ENCODE measurements around the gene CNOT2. TPM values are rescaled to one million over a fixed set of nuclear protein-coding genes. Genes with fewer than 3 reads are reported as not detected.

Gene CNOT2
- total RNA-seq, 1 donor from 2014 or later, result 48.7 TPM

- Mint-ChIP-seq H3K4me1 (ENCODE audit: low read depth) (no peaks in the 10 kb centered on the region), H3K27ac (ENCODE audit: unreplicated experiment) (no peak overlapping the region), H3K27me3 (ENCODE audit: low read depth) (no peaks in the 10 kb centered on the region), H3K9me3 (ENCODE audit: low read depth) (no peaks in the 10 kb centered on the region), H3K36me3 (ENCODE audit: low read depth) (peaks cover 16% of the 10 kb centered on the region), H3K4me3 (ENCODE audit: unreplicated experiment) (no peak overlapping the region)
- no peak for DNase-seq (ENCODE audit: low spot score)
- TF ChIP-seq, protein P1, sequence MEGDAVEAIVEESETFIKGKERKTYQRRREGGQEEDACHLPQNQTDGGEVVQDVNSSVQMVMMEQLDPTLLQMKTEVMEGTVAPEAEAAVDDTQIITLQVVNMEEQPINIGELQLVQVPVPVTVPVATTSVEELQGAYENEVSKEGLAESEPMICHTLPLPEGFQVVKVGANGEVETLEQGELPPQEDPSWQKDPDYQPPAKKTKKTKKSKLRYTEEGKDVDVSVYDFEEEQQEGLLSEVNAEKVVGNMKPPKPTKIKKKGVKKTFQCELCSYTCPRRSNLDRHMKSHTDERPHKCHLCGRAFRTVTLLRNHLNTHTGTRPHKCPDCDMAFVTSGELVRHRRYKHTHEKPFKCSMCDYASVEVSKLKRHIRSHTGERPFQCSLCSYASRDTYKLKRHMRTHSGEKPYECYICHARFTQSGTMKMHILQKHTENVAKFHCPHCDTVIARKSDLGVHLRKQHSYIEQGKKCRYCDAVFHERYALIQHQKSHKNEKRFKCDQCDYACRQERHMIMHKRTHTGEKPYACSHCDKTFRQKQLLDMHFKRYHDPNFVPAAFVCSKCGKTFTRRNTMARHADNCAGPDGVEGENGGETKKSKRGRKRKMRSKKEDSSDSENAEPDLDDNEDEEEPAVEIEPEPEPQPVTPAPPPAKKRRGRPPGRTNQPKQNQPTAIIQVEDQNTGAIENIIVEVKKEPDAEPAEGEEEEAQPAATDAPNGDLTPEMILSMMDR (IDR thresholded peaks at IDR 0.05), result no peak
Observed at GRCh38 chr12:70354787-70355186, 111.6 kb downstream of the CNOT2 start.

- H3K4me1 Mint-ChIP-seq (ENCODE audit: low read depth), result no peaks in the 10 kb centered on the region
- H3K27me3 Mint-ChIP-seq (ENCODE audit: low read depth), result no peaks in the 10 kb centered on the region
- H3K27ac Mint-ChIP-seq (ENCODE audit: unreplicated experiment), result no peak overlapping the region
- TF ChIP-seq, protein P1 (IDR thresholded peaks at IDR 0.05), result no peak
- DNase-seq (ENCODE audit: low spot score), result no peak
- H3K4me3 Mint-ChIP-seq (ENCODE audit: unreplicated experiment), result no peak overlapping the region
- peaks cover 16% of the 10 kb centered on the region for H3K36me3 Mint-ChIP-seq (ENCODE audit: low read depth)
- H3K9me3 Mint-ChIP-seq (ENCODE audit: low read depth), result no peaks in the 10 kb centered on the region
Observed at GRCh38 chr12:70355972-70356371, 112.7 kb downstream of the CNOT2 start.

GRCh38 chr12:70359458-70360197 lies 116.4 kb downstream of the CNOT2 start:
- peaks cover 6% of the 10 kb centered on the region for H3K36me3 Mint-ChIP-seq (ENCODE audit: low read depth)
- no peak overlapping the region for H3K27ac Mint-ChIP-seq (ENCODE audit: unreplicated experiment)

DNA sequence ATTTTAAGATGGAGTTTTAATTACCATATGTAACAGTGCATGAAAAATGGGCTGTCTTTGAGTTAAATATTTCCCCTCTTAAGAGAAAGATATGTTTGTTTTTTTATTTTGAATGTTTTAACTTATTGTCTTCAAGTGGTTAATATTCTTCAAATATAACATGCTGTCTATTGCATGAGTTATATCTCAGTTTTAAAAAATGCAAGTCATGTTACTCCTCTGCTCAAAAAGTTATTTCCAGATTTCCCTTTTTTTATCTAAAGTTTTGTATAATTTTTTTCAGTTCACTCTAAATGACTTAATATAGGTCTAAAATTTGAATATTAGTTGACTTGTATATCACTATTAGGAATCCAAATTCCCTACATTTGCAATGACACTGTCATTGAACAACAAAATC lies 117.0 kb downstream of the CNOT2 start:
- Mint-ChIP-seq H3K9me3 (ENCODE audit: low read depth) (no peaks in the 10 kb centered on the region), H3K27me3 (ENCODE audit: low read depth) (peaks cover 8% of the 10 kb centered on the region), H3K36me3 (ENCODE audit: low read depth) (peaks cover 2% of the 10 kb centered on the region), H3K27ac (ENCODE audit: unreplicated experiment) (no peak overlapping the region), H3K4me3 (ENCODE audit: unreplicated experiment) (no peak overlapping the region), H3K4me1 (ENCODE audit: low read depth) (peaks cover 5% of the 10 kb centered on the region)
- DNase-seq (ENCODE audit: low spot score), result no peak
- TF ChIP-seq, protein P1 (IDR thresholded peaks at IDR 0.05), result no peak

More at GRCh38 chr12:70359458-70360197, 116.4 kb downstream of the CNOT2 start:
- DNase-seq (ENCODE audit: low spot score), result no peak
- TF ChIP-seq, protein P1 (IDR thresholded peaks at IDR 0.05), result no peak
- Mint-ChIP-seq H3K4me3 (ENCODE audit: unreplicated experiment) (no peak overlapping the region), H3K9me3 (ENCODE audit: low read depth) (no peaks in the 10 kb centered on the region), H3K4me1 (ENCODE audit: low read depth) (no peaks in the 10 kb centered on the region), H3K27me3 (ENCODE audit: low read depth) (peaks cover 4% of the 10 kb centered on the region)

- TF ChIP-seq, protein P1 (IDR thresholded peaks at IDR 0.05), result no peak
- H3K27me3 Mint-ChIP-seq (ENCODE audit: low read depth), result peaks cover 8% of the 10 kb centered on the region
Observed at GRCh38 chr12:70364695-70365397, 121.6 kb downstream of the CNOT2 start.

More at GRCh38 chr12:70364695-70365397, 121.6 kb downstream of the CNOT2 start:
- DNase-seq (ENCODE audit: low spot score), result no peak
- Mint-ChIP-seq H3K36me3 (ENCODE audit: low read depth) (no peaks in the 10 kb centered on the region), H3K4me3 (ENCODE audit: unreplicated experiment) (peak overlapping the region; percentile 75), H3K27ac (ENCODE audit: unreplicated experiment) (no peak overlapping the region), H3K4me1 (ENCODE audit: low read depth) (peaks cover 20% of the 10 kb centered on the region), H3K9me3 (ENCODE audit: low read depth) (no peaks in the 10 kb centered on the region)
